ENCODE data around the gene RNF4.

DNA sequence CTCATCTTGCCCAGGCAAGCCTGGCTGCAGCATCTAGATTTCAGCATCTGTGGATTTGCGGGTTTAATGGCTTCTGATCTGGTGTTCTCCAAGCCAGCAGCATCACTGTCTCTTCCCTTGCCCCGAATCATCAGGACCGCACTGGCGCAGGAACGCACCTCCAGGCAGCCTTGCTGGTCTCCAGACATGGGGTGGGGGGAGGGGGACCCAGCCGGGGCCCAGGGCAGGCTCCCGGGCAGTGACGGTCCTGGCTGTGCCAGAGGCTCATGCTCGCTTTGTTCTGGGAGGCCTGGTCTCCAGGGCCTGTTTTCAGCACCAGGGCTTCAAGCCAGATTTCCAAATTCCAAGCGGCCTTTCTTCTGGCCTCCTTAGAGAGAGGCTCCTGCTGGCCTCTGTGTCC is 45.2 kb upstream of the RNF4 start:
- TF ChIP-seq EZH2 (IDR thresholded peaks at IDR 0.05) (no peak), POLR2AphosphoS5 (IDR thresholded peaks at IDR 0.05; ENCODE audit: borderline replicate concordance, low read depth, low read length) (no peak), FOXP2 (optimal IDR thresholded peaks at IDR 0.05; ENCODE audit: control extremely low read depth, extremely low read length, insufficient read depth) (no peak)
